Measurements from ENCODE around the gene IVD. TPM values are rescaled to one million over a fixed set of nuclear protein-coding genes. Genes with fewer than 3 reads are reported as not detected.

IVD gene
- total RNA-seq, 1 experiment from 2014 or later = 58.9 TPM

DNA sequence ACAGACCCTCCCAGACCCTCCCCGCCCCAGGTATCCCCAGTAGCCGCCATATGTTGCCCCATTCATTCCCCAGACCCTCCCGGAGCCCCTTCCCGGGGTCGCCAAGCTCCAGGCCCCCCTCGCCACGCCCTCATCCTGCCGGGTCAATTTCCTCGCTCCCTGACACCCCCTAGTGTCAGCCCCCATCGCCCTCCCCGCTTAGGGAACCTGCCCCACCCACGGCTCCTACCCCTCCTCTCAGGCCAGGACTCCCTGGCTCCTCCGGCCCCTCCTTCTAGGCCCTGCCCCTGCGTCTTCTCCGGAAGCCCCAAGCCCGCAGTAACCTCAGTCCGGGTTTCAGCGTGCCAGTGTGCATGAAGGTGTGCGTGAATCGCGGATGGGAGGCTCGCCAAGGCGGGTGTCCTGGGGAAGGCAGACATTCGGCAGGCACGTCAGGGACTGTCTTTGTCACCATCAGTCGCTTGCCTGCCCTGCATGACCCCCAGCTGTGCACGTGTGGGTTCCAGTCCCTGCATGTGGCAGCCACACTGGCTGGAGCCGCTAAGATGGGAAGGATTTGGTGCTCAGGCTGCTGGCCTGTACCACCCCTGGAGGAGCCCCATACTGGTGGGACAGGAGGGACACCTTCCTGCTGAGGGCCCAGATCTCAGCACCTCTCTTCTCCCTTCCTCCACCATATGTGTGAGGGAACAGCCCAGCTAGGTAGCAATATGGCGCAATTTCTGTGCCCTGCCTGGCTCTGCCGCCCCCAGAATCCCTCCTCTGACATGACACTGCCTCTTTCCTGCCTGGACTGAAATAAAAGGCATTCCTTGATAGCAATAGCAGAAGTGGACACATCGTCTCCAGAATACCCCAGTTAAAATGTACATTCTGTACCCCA lies 46.9 kb upstream of the IVD start:
- Histone ChIP-seq H3K9ac (ENCODE audit: low read length) (no peak overlapping the region), H3K9me3 (ENCODE audit: low read length) (no peaks in the 10 kb centered on the region), H3K9me2 (replicated peaks; ENCODE audit: low read length) (no peaks in the 10 kb centered on the region), H3F3A (ENCODE audit: low read length, unreplicated experiment) (no peaks in the 10 kb centered on the region), H3K27ac (ENCODE audit: low read length) (no peak overlapping the region), H3K36me3 (ENCODE audit: low read depth, low read length) (no peaks in the 10 kb centered on the region), H4K20me1 (ENCODE audit: low read length) (no peaks in the 10 kb centered on the region), H3K4me1 (ENCODE audit: insufficient read depth, low read length) (peaks cover 8% of the 10 kb centered on the region; the same call in 1 of the 2 replicates), H3K27me3 (ENCODE audit: low read length) (no peaks in the 10 kb centered on the region), H3K4me2 (ENCODE audit: low read length) (peak overlapping the region; percentile 83), H3K4me3 (ENCODE audit: low read length) (peak overlapping the region; percentile 65), H2AFZ (ENCODE audit: low read length) (peak overlapping the region; percentile 74), H3K79me2 (ENCODE audit: low read length) (no peaks in the 10 kb centered on the region)
- CTCF ChIA-PET = no interaction called here
- DNase-seq (peak; percentile 27), ATAC-seq (peak; percentile 37)
- intact Hi-C loops (cut with micrococcal nuclease) = no loop called here
- POLR2A ChIA-PET (ENCODE audit: unreplicated experiment) = no interaction called here
- TF ChIP-seq, protein P1, sequence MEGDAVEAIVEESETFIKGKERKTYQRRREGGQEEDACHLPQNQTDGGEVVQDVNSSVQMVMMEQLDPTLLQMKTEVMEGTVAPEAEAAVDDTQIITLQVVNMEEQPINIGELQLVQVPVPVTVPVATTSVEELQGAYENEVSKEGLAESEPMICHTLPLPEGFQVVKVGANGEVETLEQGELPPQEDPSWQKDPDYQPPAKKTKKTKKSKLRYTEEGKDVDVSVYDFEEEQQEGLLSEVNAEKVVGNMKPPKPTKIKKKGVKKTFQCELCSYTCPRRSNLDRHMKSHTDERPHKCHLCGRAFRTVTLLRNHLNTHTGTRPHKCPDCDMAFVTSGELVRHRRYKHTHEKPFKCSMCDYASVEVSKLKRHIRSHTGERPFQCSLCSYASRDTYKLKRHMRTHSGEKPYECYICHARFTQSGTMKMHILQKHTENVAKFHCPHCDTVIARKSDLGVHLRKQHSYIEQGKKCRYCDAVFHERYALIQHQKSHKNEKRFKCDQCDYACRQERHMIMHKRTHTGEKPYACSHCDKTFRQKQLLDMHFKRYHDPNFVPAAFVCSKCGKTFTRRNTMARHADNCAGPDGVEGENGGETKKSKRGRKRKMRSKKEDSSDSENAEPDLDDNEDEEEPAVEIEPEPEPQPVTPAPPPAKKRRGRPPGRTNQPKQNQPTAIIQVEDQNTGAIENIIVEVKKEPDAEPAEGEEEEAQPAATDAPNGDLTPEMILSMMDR (conservative IDR thresholded peaks at IDR 0.05; ENCODE audit: low read depth, low read length) = 0 out of 2 replicates have a peak, but pooled peaks have one; percentile 25
- TF ChIP-seq EZH2 (IDR thresholded peaks at IDR 0.05; ENCODE audit: low read length, unreplicated experiment) (no peak), EZH2phosphoT487 (IDR thresholded peaks at IDR 0.05; ENCODE audit: borderline replicate concordance, low read length) (no peak)
- no TSS peak for BruUV-seq (replicated peaks)

DNA sequence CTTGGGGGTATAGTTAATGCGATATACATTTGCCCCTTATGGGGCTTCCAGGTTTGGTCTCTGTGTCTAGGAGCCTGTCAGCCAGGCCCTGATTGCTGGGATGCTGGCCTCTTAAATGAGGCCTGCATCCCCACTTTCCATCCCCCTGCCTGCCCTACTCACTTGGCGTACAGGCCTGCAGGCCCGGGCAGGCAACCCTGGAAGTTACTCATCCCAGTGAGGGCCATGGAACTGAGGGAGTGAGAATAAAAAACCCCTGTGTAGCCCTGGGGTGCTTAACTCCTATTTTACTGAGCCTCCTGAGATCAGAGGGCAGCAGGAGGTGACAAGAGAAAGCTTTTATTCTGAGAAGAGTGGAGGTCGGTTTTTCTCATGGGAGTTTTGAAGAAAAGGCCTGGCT lies 45.6 kb upstream of the IVD start:
- no peaks in the 10 kb centered on the region for H3K9me3 ChIP-seq (ENCODE audit: low read length)
- H3K9ac ChIP-seq (ENCODE audit: low read length) = no peak overlapping the region
- H3K79me2 ChIP-seq (ENCODE audit: low read length) = no peaks in the 10 kb centered on the region
- no TSS peak for BruUV-seq (replicated peaks)
- TF ChIP-seq, protein P1 (conservative IDR thresholded peaks at IDR 0.05; ENCODE audit: low read depth, low read length) = no peak
- TF ChIP-seq EZH2phosphoT487 (IDR thresholded peaks at IDR 0.05; ENCODE audit: borderline replicate concordance, low read length) = no peak
- TF ChIP-seq EZH2 (IDR thresholded peaks at IDR 0.05; ENCODE audit: low read length, unreplicated experiment) = no peak
- H3K27me3 ChIP-seq (ENCODE audit: low read length) = no peaks in the 10 kb centered on the region
- no peaks in the 10 kb centered on the region for H3K36me3 ChIP-seq (ENCODE audit: low read depth, low read length)
- H3K9me2 ChIP-seq (replicated peaks; ENCODE audit: low read length) = no peaks in the 10 kb centered on the region
- H3K27ac ChIP-seq (ENCODE audit: low read length) = no peak overlapping the region
- no peaks in the 10 kb centered on the region for H4K20me1 ChIP-seq (ENCODE audit: low read length)
- DNase-seq (no peak), ATAC-seq (no peak)
- H3K4me2 ChIP-seq (ENCODE audit: low read length) = no peak overlapping the region
- intact Hi-C loops (cut with micrococcal nuclease) = no loop called here
- H3F3A ChIP-seq (ENCODE audit: low read length, unreplicated experiment) = no peaks in the 10 kb centered on the region
- ChIA-PET POLR2A (ENCODE audit: unreplicated experiment) (no interaction called here), CTCF (no interaction called here)
- no peak overlapping the region for H2AFZ ChIP-seq (ENCODE audit: low read length)
- H3K4me3 ChIP-seq (ENCODE audit: low read length) = no peak overlapping the region
- peaks cover 8% of the 10 kb centered on the region; the same call in 1 of the 2 replicates for H3K4me1 ChIP-seq (ENCODE audit: insufficient read depth, low read length)

DNA sequence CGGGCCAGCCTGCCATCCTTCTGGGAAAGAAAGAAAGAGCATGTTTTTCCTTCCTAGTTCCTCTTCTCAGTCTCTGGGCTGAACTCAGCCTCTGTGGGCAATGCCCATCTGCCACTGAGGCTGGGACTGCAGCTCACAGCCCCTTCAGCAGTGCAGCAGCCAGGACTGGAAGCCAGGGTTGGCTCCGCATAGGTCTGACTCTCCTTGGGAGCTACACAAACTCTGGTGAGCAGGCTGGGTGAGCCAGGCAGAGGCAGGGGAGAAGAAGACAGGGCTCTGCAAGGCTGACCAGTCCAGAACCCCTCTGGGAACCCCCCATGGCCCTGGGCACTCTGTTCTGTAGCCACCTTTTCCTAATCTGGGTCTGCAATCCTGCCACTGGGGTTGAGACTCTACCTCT lies 44.0 kb upstream of the IVD start:
- no TSS peak for BruUV-seq (replicated peaks)
- Histone ChIP-seq H4K20me1 (ENCODE audit: low read length) (no peaks in the 10 kb centered on the region), H3K4me1 (ENCODE audit: insufficient read depth, low read length) (peaks cover 8% of the 10 kb centered on the region; the same call in 1 of the 2 replicates), H3K27me3 (ENCODE audit: low read length) (no peaks in the 10 kb centered on the region), H3F3A (ENCODE audit: low read length, unreplicated experiment) (no peaks in the 10 kb centered on the region), H2AFZ (ENCODE audit: low read length) (no peak overlapping the region), H3K4me3 (ENCODE audit: low read length) (no peak overlapping the region), H3K27ac (ENCODE audit: low read length) (no peak overlapping the region), H3K36me3 (ENCODE audit: low read depth, low read length) (no peaks in the 10 kb centered on the region), H3K79me2 (ENCODE audit: low read length) (no peaks in the 10 kb centered on the region), H3K9me2 (replicated peaks; ENCODE audit: low read length) (no peaks in the 10 kb centered on the region), H3K4me2 (ENCODE audit: low read length) (no peak overlapping the region), H3K9me3 (ENCODE audit: low read length) (no peaks in the 10 kb centered on the region), H3K9ac (ENCODE audit: low read length) (no peak overlapping the region)
- intact Hi-C loops (cut with micrococcal nuclease) = no loop called here
- ChIA-PET POLR2A (ENCODE audit: unreplicated experiment) (no interaction called here), CTCF (no interaction called here)
- DNase-seq (no peak), ATAC-seq (no peak)
- TF ChIP-seq EZH2phosphoT487 (IDR thresholded peaks at IDR 0.05; ENCODE audit: borderline replicate concordance, low read length) = no peak

Data from PC-3 (cell line).